ENCODE data around the gene SDHB. TPM values are rescaled to one million over a fixed set of nuclear protein-coding genes. Genes with fewer than 3 reads are reported as not detected.
"Not testable (repeated sequence)": the region's sequence is repeated elsewhere in the genome, so short reads cannot be mapped to it uniquely, and the experiment has no call there.

The SDHB gene
- total RNA-seq, 1 experiment from 2014 or later = 212 TPM

- DNase-seq (ENCODE audit: low read depth, low spot score); intact Hi-C loops (cut with micrococcal nuclease; ENCODE audit: unreplicated experiment); H3K9me3 ChIP-seq (ENCODE audit: control insufficient read depth, insufficient read depth, low read depth, low read length); BruUV-seq (replicated peaks); H3K4me1 ChIP-seq (ENCODE audit: control insufficient read depth, insufficient read depth, low read length); ATAC-seq; H3K27ac ChIP-seq (ENCODE audit: low read length); H3K36me3 ChIP-seq (ENCODE audit: control insufficient read depth, insufficient read depth, low read length); CTCF ChIA-PET; H3K27me3 ChIP-seq (ENCODE audit: control insufficient read depth, insufficient read depth, low read length); H3K4me3 ChIP-seq (ENCODE audit: low read depth in 2 of 2, low read length in 2 of 2); in situ Hi-C loops (cut with HindIII; ENCODE audit: low pct_unique_long_range_greater_than_20kb, low sequenced_read_pairs): not testable (repeated sequence)
- POLR2A ChIA-PET = interaction anchor here (0.6 kb wide), 1 partner anchor 434 kb away, joined by 3 read pairs; no protein-coding TSS in a partner anchor
Observed at GRCh38 chr1:17062751-17063150, 8.9 kb upstream of the SDHB start.

GRCh38 chr1:17061892-17062291, 8.1 kb upstream of the SDHB start:
- ATAC-seq (no peak), DNase-seq (ENCODE audit: low read depth, low spot score) (no peak)
- H3K27ac ChIP-seq (ENCODE audit: low read length) = no peak overlapping the region
- H3K36me3 ChIP-seq (ENCODE audit: control insufficient read depth, insufficient read depth, low read length) = no peaks in the 10 kb centered on the region
- H3K4me1 ChIP-seq (ENCODE audit: control insufficient read depth, insufficient read depth, low read length) = no peaks in the 10 kb centered on the region
- H3K4me3 ChIP-seq (ENCODE audit: low read depth in 2 of 2, low read length in 2 of 2) = no peak overlapping the region
- no peaks in the 10 kb centered on the region; the same call in 1 of the 2 replicates for H3K9me3 ChIP-seq (ENCODE audit: control insufficient read depth, insufficient read depth, low read depth, low read length)
- intact Hi-C loops (cut with micrococcal nuclease; ENCODE audit: unreplicated experiment) = no loop called here
- H3K27me3 ChIP-seq (ENCODE audit: control insufficient read depth, insufficient read depth, low read length) = no peaks in the 10 kb centered on the region
- no TSS peak for BruUV-seq (replicated peaks)
- POLR2A ChIA-PET = no interaction called here
- TF ChIP-seq CTCF (IDR thresholded peaks at IDR 0.05) (no peak), REST (IDR thresholded peaks at IDR 0.05; ENCODE audit: insufficient read depth in 1 of 2, low read depth in 2 of 2, low read length in 1 of 2) (no peak), POLR2AphosphoS5 (IDR thresholded peaks at IDR 0.05; ENCODE audit: low read depth, low read length) (no peak), TCF7L2 (IDR thresholded peaks at IDR 0.05; ENCODE audit: low read depth, low read length) (no peak), SIN3A (IDR thresholded peaks at IDR 0.05; ENCODE audit: borderline replicate concordance, insufficient read depth, low read depth, low read length) (no peak)
- in situ Hi-C loops (cut with HindIII; ENCODE audit: low pct_unique_long_range_greater_than_20kb, low sequenced_read_pairs) = no loop called here
- CTCF ChIA-PET = interaction anchor here (0.5 to 0.6 kb wide), 2 partner anchors 12 to 13 kb away, joined by 3 to 5 read pairs; no protein-coding TSS in a partner anchor

GRCh38 chr1:17061486-17061885, 7.7 kb upstream of the SDHB start:
- intact Hi-C loops (cut with micrococcal nuclease; ENCODE audit: unreplicated experiment) = no loop called here
- H3K27me3 ChIP-seq (ENCODE audit: control insufficient read depth, insufficient read depth, low read length) = no peaks in the 10 kb centered on the region
- BruUV-seq (replicated peaks) = no TSS peak
- H3K4me3 ChIP-seq (ENCODE audit: low read depth in 2 of 2, low read length in 2 of 2) = no peak overlapping the region
- no peaks in the 10 kb centered on the region; the same call in 1 of the 2 replicates for H3K9me3 ChIP-seq (ENCODE audit: control insufficient read depth, insufficient read depth, low read depth, low read length)
- no peak for DNase-seq (ENCODE audit: low read depth, low spot score)
- in situ Hi-C loops (cut with HindIII; ENCODE audit: low pct_unique_long_range_greater_than_20kb, low sequenced_read_pairs) = no loop called here
- ChIA-PET POLR2A (no interaction called here), CTCF (interaction anchor here (0.5 to 0.6 kb wide), 2 partner anchors 12 to 14 kb away, joined by 3 to 5 read pairs; no protein-coding TSS in a partner anchor)
- H3K27ac ChIP-seq (ENCODE audit: low read length) = no peak overlapping the region
- TF ChIP-seq TCF7L2 (IDR thresholded peaks at IDR 0.05; ENCODE audit: low read depth, low read length) (no peak), POLR2AphosphoS5 (IDR thresholded peaks at IDR 0.05; ENCODE audit: low read depth, low read length) (no peak), REST (IDR thresholded peaks at IDR 0.05; ENCODE audit: insufficient read depth in 1 of 2, low read depth in 2 of 2, low read length in 1 of 2) (no peak), SIN3A (IDR thresholded peaks at IDR 0.05; ENCODE audit: borderline replicate concordance, insufficient read depth, low read depth, low read length) (no peak), CTCF (IDR thresholded peaks at IDR 0.05) (no peak)
- H3K36me3 ChIP-seq (ENCODE audit: control insufficient read depth, insufficient read depth, low read length) = no peaks in the 10 kb centered on the region
- no peaks in the 10 kb centered on the region for H3K4me1 ChIP-seq (ENCODE audit: control insufficient read depth, insufficient read depth, low read length)
- ATAC-seq = no peak
